Activated CD4-positive, alpha-beta memory T cell treated with anti-CD3 and anti-CD28 coated beads for 36 hours (primary cell): ENCODE data around the gene TAGAP. TPM values are rescaled to one million over a fixed set of nuclear protein-coding genes. Genes with fewer than 3 reads are reported as not detected.
A peak's percentile ranks its signal among the peaks of the same experiment; 100 is the strongest.

Source experiments
- CTCF ChIA-PET: fragments of 350-600 bp; sonication (Branson Sonifier 250); formaldehyde crosslinking; loops from one replicate; lab custom pipeline; 2021; ENCODE audit warnings: antibody characterized with exemption, inconsistent platforms; lab: Charles Lee
- POLR2A ChIA-PET: fragments of 350-600 bp; sonication (Branson Sonifier 250); formaldehyde crosslinking; loops from one replicate; lab custom pipeline; 2021; ENCODE audit warnings: antibody characterized with exemption; lab: Charles Lee
- DNase-seq: peaks from one replicate; pipeline ENCODE4 v3.0.0-alpha.2; 2020
- H3K27ac Mint-ChIP-seq: one replicate; pipeline ENCODE4 v1.8.0; 2021; ENCODE audit warnings: mixed read lengths
- H3K27me3 Mint-ChIP-seq: one replicate; pipeline ENCODE4 v1.8.0; 2021; ENCODE audit warnings: mixed read lengths
- H3K36me3 Mint-ChIP-seq: one replicate; pipeline ENCODE4 v1.8.0; 2021; ENCODE audit warnings: mixed read lengths
- H3K4me1 Mint-ChIP-seq: one replicate; pipeline ENCODE4 v1.8.0; 2021; ENCODE audit warnings: low read depth, mixed read lengths
- H3K4me3 Mint-ChIP-seq: one replicate; pipeline ENCODE4 v1.8.0; 2021; ENCODE audit warnings: mild to moderate bottlenecking, mixed read lengths
- H3K9me3 Mint-ChIP-seq: one replicate; pipeline ENCODE4 v1.8.0; 2021; ENCODE audit warnings: mixed read lengths
- intact Hi-C: fragments of 100-400 bp; cut with micrococcal nuclease; formaldehyde crosslinking; loops from one replicate; pipeline ENCODE4 v1.15.1; 2023
- total RNA-seq, 2 experiments: library from RNA; stranded (reverse); gene quantifications; one replicate each; pipeline ENCODE4 v1.2.3, GENCODE V29; 2021

The TAGAP gene
- total RNA-seq, 2 experiments from 2014 or later: 40.1 to 41.6 TPM

DNA sequence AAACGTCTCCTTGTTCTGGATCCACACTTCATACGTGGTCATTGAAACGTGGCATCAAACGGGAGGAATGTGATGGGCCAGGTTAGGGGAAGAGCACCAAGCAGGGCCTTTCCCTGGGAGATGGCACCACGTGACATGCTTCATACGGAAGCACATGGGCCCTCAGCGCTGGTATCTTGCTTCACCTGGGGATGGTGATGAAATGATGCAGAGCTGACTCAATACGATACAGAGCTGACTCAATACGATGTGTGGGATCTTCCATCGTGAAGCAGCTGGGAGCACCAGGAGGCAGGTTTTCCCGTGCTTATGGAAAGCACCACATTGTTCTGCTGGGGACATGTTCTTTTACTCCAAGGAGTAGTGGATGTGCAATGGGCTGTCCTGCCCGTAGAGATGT lies 22.5 kb upstream of the TAGAP start:
- peak; percentile 68 for DNase-seq
- intact Hi-C loops: no loop called here
- ChIA-PET POLR2A (interaction anchor here (0.5 to 1.4 kb wide), 5 partner anchors 11 to 873 kb away, joined by 3 to 4 read pairs (median 4); no protein-coding TSS in a partner anchor), CTCF (interaction anchor here (1.1 to 1.8 kb wide), 2 partner anchors 37 to 43 kb away, joined by 4 to 5 read pairs; no protein-coding TSS in a partner anchor)
- peaks cover 2% of the 10 kb centered on the region for H3K27me3 Mint-ChIP-seq
- no peaks in the 10 kb centered on the region for H3K9me3 Mint-ChIP-seq
- no peaks in the 10 kb centered on the region for H3K36me3 Mint-ChIP-seq
- H3K27ac Mint-ChIP-seq: no peak overlapping the region
- peaks cover 67% of the 10 kb centered on the region for H3K4me1 Mint-ChIP-seq
- no peak overlapping the region for H3K4me3 Mint-ChIP-seq

- intact Hi-C loops: no loop called here
- H3K9me3 Mint-ChIP-seq: no peaks in the 10 kb centered on the region
- no peak overlapping the region for H3K4me3 Mint-ChIP-seq
- H3K36me3 Mint-ChIP-seq: no peaks in the 10 kb centered on the region
- CTCF ChIA-PET: interaction anchor here (1.7 kb wide), 1 partner anchor 38 kb away, joined by 5 read pairs; no protein-coding TSS in a partner anchor
- H3K27ac Mint-ChIP-seq: no peak overlapping the region
- H3K4me1 Mint-ChIP-seq: peaks cover 67% of the 10 kb centered on the region
- DNase-seq: no peak
- peaks cover 2% of the 10 kb centered on the region for H3K27me3 Mint-ChIP-seq
- POLR2A ChIA-PET: no interaction called here
Observed at GRCh38 chr6:159066483-159066882, 21.7 kb upstream of the TAGAP start.

GRCh38 chr6:159065759-159066329 lies 21.1 kb upstream of the TAGAP start:
- H3K27me3 Mint-ChIP-seq: peaks cover 2% of the 10 kb centered on the region
- H3K4me3 Mint-ChIP-seq: no peak overlapping the region
- peaks cover 72% of the 10 kb centered on the region for H3K4me1 Mint-ChIP-seq
- no peak overlapping the region for H3K27ac Mint-ChIP-seq
- intact Hi-C loops: no loop called here
- CTCF ChIA-PET: interaction anchor here (1.0 to 1.7 kb wide), 5 partner anchors 14 to 44 kb away, joined by 4 to 5 read pairs (median 5); no protein-coding TSS in a partner anchor
- no peak for DNase-seq
- no peaks in the 10 kb centered on the region for H3K9me3 Mint-ChIP-seq
- POLR2A ChIA-PET: interaction anchor here (1.6 to 3.8 kb wide), 2 partner anchors 22 to 41 kb away, joined by 7 to 22 read pairs; partner anchors contain the start of gene TAGAP
- no peaks in the 10 kb centered on the region for H3K36me3 Mint-ChIP-seq

- POLR2A ChIA-PET: interaction anchor here (1.6 to 3.8 kb wide), 2 partner anchors 21 to 42 kb away, joined by 7 to 22 read pairs; partner anchors contain the start of gene TAGAP
Observed at GRCh38 chr6:159065091-159065490, 20.3 kb upstream of the TAGAP start.

DNA sequence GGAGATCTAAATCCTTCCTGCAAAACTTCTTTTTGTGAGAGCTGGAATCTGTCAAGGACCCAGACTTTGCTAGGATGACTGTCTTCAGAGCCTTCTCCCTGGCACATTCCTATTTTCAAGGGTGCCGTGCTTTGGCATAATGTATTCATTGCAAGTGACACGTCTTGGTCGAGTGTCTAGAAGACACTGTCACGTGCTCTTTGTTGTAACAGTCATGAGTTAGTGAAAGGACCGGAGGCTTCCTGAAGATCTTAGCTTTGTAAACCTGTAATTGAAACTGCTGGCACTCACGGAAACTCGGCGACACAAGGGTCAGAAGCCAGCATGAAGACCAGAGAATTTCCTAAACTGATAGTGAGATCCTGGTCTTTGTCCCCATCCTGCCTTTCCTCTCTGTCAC lies 19.7 kb upstream of the TAGAP start:
- intact Hi-C loops: loop anchor here (5.0 kb wide), 1 partner anchor 212 kb away; no protein-coding TSS in a partner anchor
- no peak overlapping the region for H3K4me3 Mint-ChIP-seq
- H3K27ac Mint-ChIP-seq: peak overlapping the region; percentile 66
- ChIA-PET CTCF (interaction anchor here (1.3 to 2.7 kb wide), 5 partner anchors 39 to 70 kb away, joined by 4 to 11 read pairs (median 5); no protein-coding TSS in a partner anchor), POLR2A (interaction anchor here (1.6 to 3.8 kb wide), 2 partner anchors 20 to 42 kb away, joined by 7 to 22 read pairs; partner anchors contain the start of gene TAGAP)
- peaks cover 85% of the 10 kb centered on the region for H3K4me1 Mint-ChIP-seq
- H3K27me3 Mint-ChIP-seq: peaks cover 2% of the 10 kb centered on the region
- H3K9me3 Mint-ChIP-seq: no peaks in the 10 kb centered on the region
- no peak for DNase-seq
- H3K36me3 Mint-ChIP-seq: no peaks in the 10 kb centered on the region

More at GRCh38 chr6:159065091-159065490, 20.3 kb upstream of the TAGAP start:
- no peaks in the 10 kb centered on the region for H3K9me3 Mint-ChIP-seq
- H3K4me1 Mint-ChIP-seq: peaks cover 79% of the 10 kb centered on the region
- H3K36me3 Mint-ChIP-seq: no peaks in the 10 kb centered on the region
- peaks cover 2% of the 10 kb centered on the region for H3K27me3 Mint-ChIP-seq
- intact Hi-C loops: no loop called here
- no peak for DNase-seq
- no peak overlapping the region for H3K27ac Mint-ChIP-seq
- CTCF ChIA-PET: interaction anchor here (1.0 to 1.7 kb wide), 6 partner anchors 15 to 69 kb away, joined by 4 to 5 read pairs (median 5); no protein-coding TSS in a partner anchor
- no peak overlapping the region for H3K4me3 Mint-ChIP-seq

DNA sequence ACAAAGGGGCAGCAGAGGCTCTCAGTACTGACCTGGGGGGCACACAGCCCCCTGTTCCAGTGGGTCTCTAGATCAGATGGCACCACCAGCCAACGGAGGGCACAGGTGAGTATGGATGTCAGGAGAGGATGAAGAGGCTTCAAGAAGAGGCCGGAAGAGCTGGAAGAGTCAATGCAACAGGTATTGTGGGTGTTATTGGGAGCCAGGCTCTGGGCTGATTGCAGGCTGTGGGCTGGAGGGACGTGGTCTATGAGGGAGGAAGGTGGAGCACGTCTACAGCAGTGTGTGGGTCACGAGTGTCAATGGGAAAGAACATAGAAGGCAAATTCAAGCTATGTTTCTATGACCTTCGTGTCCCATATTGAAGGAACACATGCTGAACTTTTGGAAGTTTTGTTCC lies 18.8 kb upstream of the TAGAP start:
- POLR2A ChIA-PET: interaction anchor here (0.7 to 3.8 kb wide), 4 partner anchors 13 to 19 kb away, joined by 3 to 22 read pairs (median 4); partner anchors contain the start of gene TAGAP
- H3K36me3 Mint-ChIP-seq: no peaks in the 10 kb centered on the region
- intact Hi-C loops: loop anchor here (5.0 kb wide), 1 partner anchor 211 kb away; no protein-coding TSS in a partner anchor
- no peak overlapping the region for H3K4me3 Mint-ChIP-seq
- H3K9me3 Mint-ChIP-seq: no peaks in the 10 kb centered on the region
- H3K4me1 Mint-ChIP-seq: peaks cover 93% of the 10 kb centered on the region
- CTCF ChIA-PET: interaction anchor here (1.1 to 12.4 kb wide), 7 partner anchors 20 to 71 kb away, joined by 3 to 93 read pairs (median 10); partner anchors contain the start of gene TAGAP
- DNase-seq: no peak
- H3K27ac Mint-ChIP-seq: peak overlapping the region; percentile 93
- no peaks in the 10 kb centered on the region for H3K27me3 Mint-ChIP-seq

GRCh38 chr6:159062976-159063375 lies 18.2 kb upstream of the TAGAP start:
- DNase-seq: no peak
- H3K36me3 Mint-ChIP-seq: no peaks in the 10 kb centered on the region
- no peaks in the 10 kb centered on the region for H3K9me3 Mint-ChIP-seq
- peaks cover 98% of the 10 kb centered on the region for H3K4me1 Mint-ChIP-seq
- H3K27me3 Mint-ChIP-seq: no peaks in the 10 kb centered on the region
- H3K27ac Mint-ChIP-seq: peak overlapping the region; percentile 93
- intact Hi-C loops: loop anchor here (1.0 to 5.0 kb wide), 6 partner anchors 17 to 211 kb away; no protein-coding TSS in a partner anchor
- peak overlapping the region; percentile 53 for H3K4me3 Mint-ChIP-seq
- ChIA-PET CTCF (interaction anchor here (1.0 to 12.4 kb wide), 8 partner anchors 20 to 54 kb away, joined by 3 to 93 read pairs (median 6); partner anchors contain the start of gene TAGAP), POLR2A (interaction anchor here (0.8 to 3.8 kb wide), 9 partner anchors 13 to 35 kb away, joined by 3 to 22 read pairs (median 5); partner anchors contain the start of gene TAGAP)

DNA sequence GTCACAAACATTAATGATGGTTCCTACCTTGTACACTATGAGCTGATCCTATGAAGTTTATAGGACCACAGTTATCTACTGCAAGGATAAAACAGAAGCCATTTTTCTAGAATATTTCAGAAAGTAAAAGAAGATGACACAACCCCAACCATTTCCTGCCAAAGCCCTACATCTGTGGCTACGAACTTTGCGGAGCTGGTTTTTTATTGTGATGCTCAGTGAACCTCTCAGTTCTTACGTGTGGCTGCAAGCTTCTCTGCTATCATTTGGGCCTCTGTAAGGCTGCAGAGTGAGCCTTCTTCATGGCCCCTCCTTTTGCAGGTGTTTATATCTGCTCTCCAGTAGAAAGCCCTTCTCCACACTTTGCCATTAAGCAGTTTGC lies 17.8 kb upstream of the TAGAP start:
- DNase-seq: peak; percentile 76
- H3K4me3 Mint-ChIP-seq: peak overlapping the region; percentile 53
- no peaks in the 10 kb centered on the region for H3K36me3 Mint-ChIP-seq
- intact Hi-C loops: loop anchor here (1.0 to 5.0 kb wide), 6 partner anchors 17 to 210 kb away; no protein-coding TSS in a partner anchor
- peak overlapping the region; percentile 93 for H3K27ac Mint-ChIP-seq
- no peaks in the 10 kb centered on the region for H3K27me3 Mint-ChIP-seq
- POLR2A ChIA-PET: interaction anchor here (0.8 to 3.8 kb wide), 9 partner anchors 12 to 35 kb away, joined by 3 to 22 read pairs (median 5); partner anchors contain the start of gene TAGAP
- H3K4me1 Mint-ChIP-seq: peaks cover 99% of the 10 kb centered on the region
- CTCF ChIA-PET: interaction anchor here (1.0 to 12.4 kb wide), 8 partner anchors 19 to 54 kb away, joined by 3 to 93 read pairs (median 6); partner anchors contain the start of gene TAGAP
- H3K9me3 Mint-ChIP-seq: no peaks in the 10 kb centered on the region

DNA sequence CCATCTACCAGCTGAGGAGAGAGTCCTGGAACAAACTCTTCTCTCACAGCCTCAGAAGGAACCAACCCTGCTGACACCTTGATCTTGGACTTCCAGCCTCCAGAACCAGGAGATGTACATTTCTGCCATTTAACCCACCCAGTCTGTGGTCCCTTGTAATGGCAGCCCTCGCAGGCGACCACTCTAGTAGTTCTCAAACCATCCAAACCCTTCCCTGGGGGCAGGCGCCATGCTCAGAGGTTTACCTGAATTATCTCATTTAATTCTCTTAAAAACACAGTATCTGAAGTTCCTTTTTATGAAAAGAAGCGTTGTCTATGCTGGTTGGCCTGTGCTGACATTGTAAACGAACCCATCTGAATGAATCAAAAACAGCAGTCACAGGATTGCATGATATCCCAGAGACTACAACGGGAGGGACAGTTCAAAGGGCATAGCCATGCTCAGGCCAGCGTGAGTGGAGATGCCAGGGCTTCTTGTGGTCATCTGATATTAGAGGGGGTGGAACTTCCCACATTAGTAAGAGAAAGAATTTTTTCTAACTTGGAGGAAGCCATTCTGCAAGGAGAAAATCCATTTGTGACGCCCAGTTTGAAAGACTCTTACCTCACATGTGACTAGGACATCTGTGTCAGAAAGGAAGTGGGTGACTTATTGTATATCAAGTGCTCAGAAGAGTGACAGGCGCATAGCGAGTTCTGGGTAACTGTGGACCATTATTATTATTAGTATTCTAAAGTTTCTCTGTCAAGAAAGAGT lies 17.2 kb upstream of the TAGAP start:
- Mint-ChIP-seq H3K9me3 (no peaks in the 10 kb centered on the region), H3K4me3 (peak overlapping the region; percentile 53), H3K27me3 (no peaks in the 10 kb centered on the region), H3K36me3 (no peaks in the 10 kb centered on the region), H3K4me1 (peaks cover 99% of the 10 kb centered on the region), H3K27ac (peak overlapping the region; percentile 93)
- ChIA-PET POLR2A (interaction anchor here (0.8 to 3.8 kb wide), 8 partner anchors 12 to 36 kb away, joined by 3 to 22 read pairs (median 5); partner anchors contain the start of gene TAGAP), CTCF (interaction anchor here (1.0 to 12.4 kb wide), 6 partner anchors 19 to 53 kb away, joined by 3 to 93 read pairs (median 10); partner anchors contain the start of gene TAGAP)
- intact Hi-C loops: loop anchor here (1.0 to 5.0 kb wide), 6 partner anchors 17 to 210 kb away; no protein-coding TSS in a partner anchor
- DNase-seq: peak; percentile 42

- intact Hi-C loops: loop anchor here (5.0 kb wide), 1 partner anchor 209 kb away; no protein-coding TSS in a partner anchor
- Mint-ChIP-seq H3K9me3 (no peaks in the 10 kb centered on the region), H3K27ac (peak overlapping the region; percentile 93), H3K27me3 (no peaks in the 10 kb centered on the region), H3K4me3 (no peak overlapping the region), H3K4me1 (peaks cover 99% of the 10 kb centered on the region), H3K36me3 (no peaks in the 10 kb centered on the region)
- ChIA-PET CTCF (interaction anchor here (3.6 to 12.4 kb wide), 2 partner anchors 18 to 43 kb away, joined by 12 to 93 read pairs; partner anchors contain the start of gene TAGAP), POLR2A (interaction anchor here (9.6 kb wide), 1 partner anchor 17 kb away, joined by 69 read pairs; the partner anchor contains the start of gene TAGAP)
- no peak for DNase-seq
Observed at GRCh38 chr6:159061146-159061545, 16.4 kb upstream of the TAGAP start.
